Sigmoid colon (tissue), 7 donors: ENCODE data around the gene OLFM1. TPM values are rescaled to one million over a fixed set of nuclear protein-coding genes. Genes with fewer than 3 reads are reported as not detected.
A peak's percentile ranks its signal among the peaks of the same experiment; 100 is the strongest.

Source experiments
- DNase-seq: peaks from one replicate; pipeline ENCODE4 v3.0.0-alpha.2; 2019
- H3K27ac ChIP-seq, 4 donors: fragments of 200-600 bp; sonication (generic); one replicate each; pipeline ENCODE4 v1.5.1; 2016 to 2019; ENCODE audit warnings: mild to moderate bottlenecking in 1 of 4
- H3K27me3 ChIP-seq, 3 donors: fragments of 200-600 bp; sonication (generic); one replicate each; pipeline ENCODE4 v1.5.1; 2019; ENCODE audit warnings: mild to moderate bottlenecking in 1 of 3
- H3K36me3 ChIP-seq, 4 donors: fragments of 200-600 bp; sonication (generic); one replicate each; pipeline ENCODE4 v1.5.1; 2016 to 2019
- H3K4me1 ChIP-seq, 4 donors: fragments of 200-600 bp; sonication (generic); one replicate each; pipeline ENCODE4 v1.5.1; 2017 to 2019
- H3K4me3 ChIP-seq, 4 donors: fragments of 200-600 bp; sonication (generic); one replicate each; pipeline ENCODE4 v1.5.1; 2017 to 2019; ENCODE audit warnings: mild to moderate bottlenecking in 2 of 4, moderate library complexity in 1 of 4
- H3K9me3 ChIP-seq, 4 donors: fragments of 200-600 bp in 3 of 4; sonication (generic) in 3 of 4; one replicate each; pipeline versions ENCODE4 v1.5.1 to v1.6.1; 2013 to 2019
- CTCF ChIP-seq, 4 experiments: fragments of 450-650 bp in 3 of 4; fragments of 200-600 bp in 1 of 4; IDR thresholded peaks; one replicate each; pipeline ENCODE4 v1.5.1; 2016 to 2019; ENCODE audit warnings: antibody characterized with exemption in 4 of 4, mild to moderate bottlenecking in 3 of 4, moderate library complexity in 2 of 4
- EP300 ChIP-seq, 4 donors: sonication (generic); formaldehyde crosslinking; IDR thresholded peaks; one replicate each; pipeline ENCODE4 v1.6.1; 2017; ENCODE audit warnings: antibody characterized with exemption in 4 of 4
- POLR2A ChIP-seq, 2 donors: fragments of 450-650 bp; IDR thresholded peaks; one replicate each; pipeline ENCODE4 v1.6.1; 2016; ENCODE audit warnings: antibody characterized with exemption in 2 of 2, mild to moderate bottlenecking in 2 of 2, moderate library complexity in 2 of 2
- POLR2AphosphoS5 ChIP-seq, 4 donors: sonication (generic); formaldehyde crosslinking; IDR thresholded peaks; one replicate each; pipeline ENCODE4 v1.6.1; 2017; ENCODE audit warnings: antibody characterized with exemption in 4 of 4
- WGBS, 2 donors: extraction: QIAGEN DNeasy Blood & Tissue Kit; methylation state at CpG; one replicate each; pipeline ENCODE4 v1.1.7; 2013; 5-methylcytosine and 5-hydroxymethylcytosine counted together
- intact Hi-C: fragments of 100-400 bp; cut with DNase I; formaldehyde crosslinking; loops from one replicate; pipeline ENCODE4 v1.15.1; 2023
- polyA plus RNA-seq, 3 donors: library from polyadenylated mRNA; stranded (reverse); fragments of 200-250 nt; gene quantifications; one replicate each; pipeline ENCODE4 v1.2.3, GENCODE V29; 2013
- total RNA-seq, 4 donors: library from RNA; depleted of rRNA; stranded (reverse); fragments of >200 nt; gene quantifications; one replicate each; pipeline ENCODE4 v1.1.0, GENCODE V29; 2016
- donor health status: healthy with polysubstance abuse.
- donor health status: Bipolar disorder and iron deficiency.
- donor health status: healthy.

The OLFM1 gene
- total and polyA plus RNA-seq, 7 donors, result 1.2 to 19.3 (median 13.6) TPM

GRCh38 chr9:135074354-135075233 is 12.9 kb upstream of the OLFM1 start:
- no peaks in the 10 kb centered on the region for H3K36me3 ChIP-seq
- intact Hi-C loops, result no loop called here
- no peaks in the 10 kb centered on the region for H3K9me3 ChIP-seq
- TF ChIP-seq POLR2AphosphoS5 (IDR thresholded peaks at IDR 0.05) (no peak), EP300 (IDR thresholded peaks at IDR 0.05) (no peak)
- H3K4me3 ChIP-seq, result peak overlapping the region; percentile 37 to 66 (median 52)
- H3K27me3 ChIP-seq, result peaks cover 0 to 11% (median 0%) of the 10 kb centered on the region in 3 donors
- 49 to 50% methylated on average over 19 of the region's 19 CpGs for WGBS, 2 donors
- peaks cover 0 to 19% (median 15%) of the 10 kb centered on the region in 4 donors for H3K4me1 ChIP-seq
- peak; percentile 57 for DNase-seq
- peak overlapping the region; percentile 4 to 69 (median 62) for H3K27ac ChIP-seq

- peak overlapping the region; percentile 4 to 69 (median 62) for H3K27ac ChIP-seq
Measured at GRCh38 chr9:135075234-135076142, 12.0 kb upstream of the OLFM1 start.

GRCh38 chr9:135076143-135076875 is 11.2 kb upstream of the OLFM1 start:
- intact Hi-C loops, result no loop called here
- Histone ChIP-seq H3K27me3 (no peaks in the 10 kb centered on the region), H3K36me3 (no peaks in the 10 kb centered on the region), H3K4me3 (peak overlapping the region; percentile 37 to 66 (median 52)), H3K27ac (peak overlapping the region in 1 of 4 donors; percentile 65), H3K9me3 (no peaks in the 10 kb centered on the region), H3K4me1 (peaks cover 0 to 19% (median 15%) of the 10 kb centered on the region in 4 donors)
- TF ChIP-seq POLR2AphosphoS5 (IDR thresholded peaks at IDR 0.05) (no peak), CTCF (IDR thresholded peaks at IDR 0.05) (no peak), EP300 (IDR thresholded peaks at IDR 0.05) (no peak), POLR2A (IDR thresholded peaks at IDR 0.05) (no peak)
- peak; percentile 40 for DNase-seq
- WGBS, 2 donors, result 29 to 35% methylated on average over 19 of the region's 19 CpGs

More at GRCh38 chr9:135075234-135076142, 12.0 kb upstream of the OLFM1 start:
- peak overlapping the region; percentile 37 to 66 (median 52) for H3K4me3 ChIP-seq
- intact Hi-C loops, result no loop called here
- TF ChIP-seq EP300 (IDR thresholded peaks at IDR 0.05), result no peak
- peak in 2 of 4 donors; percentile 19 to 56 for TF ChIP-seq POLR2AphosphoS5 (IDR thresholded peaks at IDR 0.05)
- no peak for TF ChIP-seq CTCF (IDR thresholded peaks at IDR 0.05)
- TF ChIP-seq POLR2A (IDR thresholded peaks at IDR 0.05), result no peak
- no peaks in the 10 kb centered on the region for H3K9me3 ChIP-seq
- peak; percentile 82 for DNase-seq
- peaks cover 0 to 19% (median 15%) of the 10 kb centered on the region in 4 donors for H3K4me1 ChIP-seq
- H3K27me3 ChIP-seq, result peaks cover 0 to 2% (median 0%) of the 10 kb centered on the region in 3 donors
- no peaks in the 10 kb centered on the region for H3K36me3 ChIP-seq
- 4 to 6% methylated on average over 90 of the region's 90 CpGs for WGBS, 2 donors

GRCh38 chr9:135076876-135077430 is 10.5 kb upstream of the OLFM1 start:
- Histone ChIP-seq H3K36me3 (no peaks in the 10 kb centered on the region), H3K9me3 (no peaks in the 10 kb centered on the region), H3K27me3 (no peaks in the 10 kb centered on the region), H3K4me1 (peaks cover 0 to 19% (median 15%) of the 10 kb centered on the region in 4 donors), H3K27ac (no peak overlapping the region), H3K4me3 (no peak overlapping the region)
- intact Hi-C loops, result no loop called here
- DNase-seq, result peak; percentile 44
- TF ChIP-seq CTCF (IDR thresholded peaks at IDR 0.05) (no peak), POLR2AphosphoS5 (IDR thresholded peaks at IDR 0.05) (no peak), POLR2A (IDR thresholded peaks at IDR 0.05) (no peak), EP300 (IDR thresholded peaks at IDR 0.05) (no peak)
- WGBS, 2 donors, result 82 to 85% methylated on average over 6 of the region's 6 CpGs
